SU-DHL-6 (cell line): ENCODE results near the gene FUT6.

ENCODE experiments used
- H2AFZ ChIP-seq: fragments of 200-600 bp; sonication (generic); 2 replicates; pipeline ENCODE4 v1.6.1; 2014; ENCODE audit warnings: low read depth, mild to moderate bottlenecking, moderate library complexity, mixed read lengths, antibody characterized with exemption, low read length; ENCODE audit not compliant: severe bottlenecking
- H3F3A ChIP-seq: fragments of 200-600 bp; shearing (Covaris generic); 2 replicates; pipeline ENCODE4 v1.6.0; 2016; ENCODE audit warnings: antibody characterized with exemption, mild to moderate bottlenecking; ENCODE audit not compliant: insufficient read depth
- H3K27ac ChIP-seq: fragments of 200-600 bp; sonication (generic); 2 replicates; pipeline ENCODE4 v1.5.1; 2016; ENCODE audit warnings: low read depth, mild to moderate bottlenecking, low read length, moderate library complexity, mixed read lengths
- H3K27me3 ChIP-seq: fragments of 200-600 bp; sonication (generic), shearing (Covaris generic); 2 replicates; pipeline ENCODE4 v1.6.0; 2014; ENCODE audit warnings: mild to moderate bottlenecking, low read length
- H3K36me3 ChIP-seq: fragments of 200-600 bp; sonication (generic); 2 replicates; pipeline ENCODE4 v1.6.1; 2014; ENCODE audit warnings: mild to moderate bottlenecking, low read length, mixed read lengths
- H3K4me2 ChIP-seq: fragments of 300-600, 200-600 bp; shearing (Covaris generic), sonication (generic); 2 replicates; pipeline ENCODE4 v1.6.0; 2014; ENCODE audit warnings: low read length, low read depth, mild to moderate bottlenecking; ENCODE audit not compliant: poor library complexity, severe bottlenecking
- H3K4me3 ChIP-seq: fragments of 200-600 bp; sonication (generic); 2 replicates; pipeline ENCODE4 v1.5.1; 2014; ENCODE audit warnings: antibody characterized with exemption, low read length, mild to moderate bottlenecking, mixed read lengths; ENCODE audit not compliant: insufficient read depth, poor library complexity, severe bottlenecking
- H3K79me2 ChIP-seq: fragments of 200-600 bp; sonication (generic); 2 replicates; pipeline ENCODE4 v1.6.1; 2014; ENCODE audit warnings: mild to moderate bottlenecking, low read length, moderate library complexity; ENCODE audit not compliant: insufficient read depth
- H3K9ac ChIP-seq: fragments of 200-600 bp; sonication (generic); 2 replicates; pipeline ENCODE4 v1.7.0; 2014; ENCODE audit warnings: mild to moderate bottlenecking, low read length
- H3K9me2 ChIP-seq: fragments of 200-600 bp; sonication (generic); replicated peaks from 2 replicates; pipeline ENCODE4 v1.6.1; 2014; ENCODE audit warnings: low read length; ENCODE audit not compliant: insufficient read depth
- H3K9me3 ChIP-seq: fragments of 200-600 bp; sonication (generic); 2 replicates; pipeline ENCODE4 v1.6.1; 2014; ENCODE audit warnings: low read length, mixed read lengths; ENCODE audit not compliant: insufficient read depth
- H4K20me1 ChIP-seq: fragments of 200-600 bp; sonication (generic); 2 replicates; pipeline ENCODE4 v1.6.1; 2014; ENCODE audit warnings: low read depth, mild to moderate bottlenecking, antibody characterized with exemption, low read length, moderate library complexity, mixed read lengths
- CTCF ChIP-seq: fragments of 200-600 bp; sonication (generic); IDR thresholded peaks from one replicate; pipeline ENCODE4 v1.5.1; 2017; ENCODE audit warnings: antibody characterized with exemption, mild to moderate bottlenecking, low read length, moderate library complexity; ENCODE audit not compliant: insufficient read depth, poor library complexity, severe bottlenecking
- EZH2phosphoT487 ChIP-seq: fragments of 200-600 bp; sonication (generic), shearing (Covaris generic); conservative IDR thresholded peaks from 2 replicates; pipeline ENCODE4 v1.6.1; 2018; ENCODE audit warnings: mild to moderate bottlenecking, antibody characterized with exemption, low read length, moderate library complexity, mixed read lengths

FUT6 gene

GRCh38 chr19:5818594-5818993 lies 20.9 kb downstream of the FUT6 start:
- Histone ChIP-seq H2AFZ (no peak overlapping the region), H4K20me1 (no peaks in the 10 kb centered on the region), H3K9me2 (no peaks in the 10 kb centered on the region), H3K27me3 (no peaks in the 10 kb centered on the region), H3K4me2 (no peak overlapping the region), H3K36me3 (no peaks in the 10 kb centered on the region), H3K79me2 (no peaks in the 10 kb centered on the region), H3K4me3 (no peak overlapping the region), H3K9me3 (no peaks in the 10 kb centered on the region), H3K9ac (no peak overlapping the region), H3F3A (no peaks in the 10 kb centered on the region), H3K27ac (no peak overlapping the region)
- TF ChIP-seq EZH2phosphoT487 (no peak), CTCF (no peak)

DNA sequence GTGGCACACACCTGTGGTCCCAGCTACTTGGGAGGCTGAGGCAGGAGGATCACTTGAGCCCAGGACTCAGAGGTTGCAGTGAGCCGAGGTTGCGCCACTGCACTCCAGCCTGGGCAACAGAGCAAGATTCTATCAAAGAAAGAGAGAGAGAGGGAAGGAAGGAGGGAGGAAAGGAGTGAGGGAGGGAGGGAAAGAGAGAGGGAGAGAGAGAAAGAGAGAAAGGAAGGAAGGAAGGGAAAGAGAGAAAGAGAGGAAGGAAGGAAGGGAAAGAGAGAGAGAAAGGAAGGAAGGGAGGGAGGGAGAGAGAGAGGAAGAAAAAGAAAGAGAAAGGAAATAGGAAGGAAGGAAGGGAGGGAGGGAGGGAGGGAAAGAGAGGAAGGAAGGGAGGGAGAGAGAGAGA lies 22.3 kb downstream of the FUT6 start:
- no peaks in the 10 kb centered on the region for H3K27me3 ChIP-seq
- TF ChIP-seq EZH2phosphoT487 (no peak), CTCF (no peak)
- no peak overlapping the region for H3K4me2 ChIP-seq

DNA sequence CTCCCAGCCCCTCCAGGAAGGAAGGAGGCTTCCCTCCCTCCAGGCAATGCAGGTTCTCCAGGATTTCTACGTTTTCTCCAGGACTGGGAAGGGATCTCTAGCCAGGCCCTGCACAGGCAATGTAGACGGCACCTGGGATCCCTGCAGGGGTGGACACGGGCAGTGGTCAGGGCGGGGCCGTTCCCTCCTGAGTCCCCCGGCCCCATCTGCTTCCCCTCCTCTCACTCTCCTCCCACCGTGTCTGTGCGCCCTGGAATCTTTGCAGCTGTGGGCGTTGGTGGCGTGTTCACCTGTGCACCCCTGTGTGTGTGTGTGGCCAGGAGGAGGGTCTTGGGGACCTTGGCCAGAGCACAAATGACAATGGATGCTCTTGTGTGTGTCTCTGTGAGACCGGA lies 24.7 kb downstream of the FUT6 start:
- Histone ChIP-seq H2AFZ (no peak overlapping the region), H3F3A (no peaks in the 10 kb centered on the region), H3K9me2 (no peaks in the 10 kb centered on the region), H3K4me3 (no peak overlapping the region), H3K4me2 (no peak overlapping the region), H4K20me1 (no peaks in the 10 kb centered on the region), H3K27me3 (no peaks in the 10 kb centered on the region), H3K9ac (no peak overlapping the region), H3K79me2 (no peaks in the 10 kb centered on the region), H3K36me3 (no peaks in the 10 kb centered on the region), H3K9me3 (no peaks in the 10 kb centered on the region), H3K27ac (no peak overlapping the region)
- TF ChIP-seq EZH2phosphoT487 (no peak), CTCF (no peak)

More for the DNA sequence above, 22.3 kb downstream of the FUT6 start:
- no peaks in the 10 kb centered on the region for H3K9me2 ChIP-seq
- no peaks in the 10 kb centered on the region for H4K20me1 ChIP-seq
- no peaks in the 10 kb centered on the region for H3F3A ChIP-seq
- no peak overlapping the region for H3K9ac ChIP-seq
- H3K9me3 ChIP-seq = no peaks in the 10 kb centered on the region
- H3K4me3 ChIP-seq = no peak overlapping the region
- no peaks in the 10 kb centered on the region for H3K79me2 ChIP-seq
- H3K27ac ChIP-seq = no peak overlapping the region
- H2AFZ ChIP-seq = no peak overlapping the region
- H3K36me3 ChIP-seq = no peaks in the 10 kb centered on the region
